Liver (tissue), 9 donors: ENCODE measurements around the gene GPR15. TPM values are rescaled to one million over a fixed set of nuclear protein-coding genes. Genes with fewer than 3 reads are reported as not detected.

Experiments
- DNase-seq: peaks from one replicate; pipeline ENCODE4 v3.0.0-alpha.2; 2017; ENCODE audit warnings: low spot score
- H3K27ac ChIP-seq, 2 donors: one replicate each; pipeline ENCODE4 v1.7.0; 2013; ENCODE audit warnings: inconsistent platforms in 2 of 2, low read length in 2 of 2, control low read depth in 1 of 2, low read depth in 1 of 2, mild to moderate bottlenecking in 1 of 2
- H3K27me3 ChIP-seq, 4 donors: one replicate each; pipeline versions ENCODE4 v1.6.1 to v1.7.0; 2013; ENCODE audit warnings: low read length in 3 of 4, inconsistent platforms in 1 of 4, mild to moderate bottlenecking in 1 of 4, moderate library complexity in 1 of 4; ENCODE audit not compliant: control insufficient read depth in 4 of 4, insufficient read depth in 4 of 4
- H3K36me3 ChIP-seq, 4 donors: one replicate each; pipeline versions ENCODE4 v1.6.1 to v1.7.0; 2013; ENCODE audit warnings: low read length in 3 of 4, mild to moderate bottlenecking in 3 of 4, low read depth in 1 of 4, moderate library complexity in 1 of 4; ENCODE audit not compliant: control insufficient read depth in 4 of 4, insufficient read depth in 3 of 4
- H3K4me1 ChIP-seq, 4 donors: one replicate each; pipeline versions ENCODE4 v1.6.1 to v1.7.0; 2013; ENCODE audit warnings: low read length in 3 of 4, mild to moderate bottlenecking in 3 of 4, moderate library complexity in 1 of 4; ENCODE audit not compliant: control insufficient read depth in 4 of 4, insufficient read depth in 4 of 4
- H3K4me3 ChIP-seq, 3 donors: one replicate each; pipeline versions ENCODE4 v1.6.1 to v1.7.0; 2013; ENCODE audit warnings: low read length in 3 of 3, control low read depth in 1 of 3, low read depth in 1 of 3, mild to moderate bottlenecking in 1 of 3
- H3K9ac ChIP-seq, 2 donors: one replicate each; pipeline ENCODE4 v1.7.0; 2013; ENCODE audit warnings: low read length in 2 of 2, mild to moderate bottlenecking in 2 of 2, moderate library complexity in 2 of 2, control low read depth in 1 of 2, low read depth in 1 of 2
- H3K9me3 ChIP-seq, 4 donors: one replicate each; pipeline versions ENCODE4 v1.6.1 to v1.7.0; 2013; ENCODE audit warnings: low read length in 3 of 4; ENCODE audit not compliant: control insufficient read depth in 4 of 4
- FOXA1 ChIP-seq: IDR thresholded peaks from 2 replicates; pipeline ENCODE4 v1.6.1; 2016; ENCODE audit warnings: antibody characterized with exemption
- FOXA2 ChIP-seq: IDR thresholded peaks from 2 replicates; pipeline ENCODE4 v1.6.1; 2016; ENCODE audit warnings: antibody characterized with exemption
- GABPA ChIP-seq, 2 donors: IDR thresholded peaks in 1 of 2; conservative IDR thresholded peaks in 1 of 2; 2 replicates each; pipeline ENCODE4 v1.6.1; 2016; ENCODE audit warnings: antibody characterized with exemption in 2 of 2, mild to moderate bottlenecking in 1 of 2, moderate library complexity in 1 of 2
- HNF4A ChIP-seq, 2 donors: conservative IDR thresholded peaks; 2 replicates each; pipeline ENCODE4 v1.6.1; 2016; ENCODE audit warnings: antibody characterized with exemption in 2 of 2, mild to moderate bottlenecking in 2 of 2
- HNF4G ChIP-seq: IDR thresholded peaks from 2 replicates; pipeline ENCODE4 v1.6.1; 2016; ENCODE audit warnings: antibody characterized with exemption
- JUND ChIP-seq, 2 donors: IDR thresholded peaks; 2 replicates each; pipeline ENCODE4 v1.6.1; 2016; ENCODE audit warnings: antibody characterized with exemption in 2 of 2
- RAD21 ChIP-seq, 2 donors: IDR thresholded peaks; 2 replicates each; pipeline ENCODE4 v1.6.1; 2016; ENCODE audit warnings: antibody characterized with exemption in 2 of 2, mild to moderate bottlenecking in 2 of 2
- RXRA ChIP-seq, 2 donors: IDR thresholded peaks; 2 replicates each; pipeline ENCODE4 v1.6.1; 2017 to 2018; ENCODE audit warnings: antibody characterized with exemption in 2 of 2, mild to moderate bottlenecking in 1 of 2
- SP1 ChIP-seq: IDR thresholded peaks from 2 replicates; pipeline ENCODE4 v1.6.1; 2018; ENCODE audit warnings: antibody characterized with exemption, mild to moderate bottlenecking
- TAF1 ChIP-seq: conservative IDR thresholded peaks from 2 replicates; pipeline ENCODE4 v1.6.1; 2016; ENCODE audit warnings: antibody characterized with exemption, mild to moderate bottlenecking
- YY1 ChIP-seq: IDR thresholded peaks from 2 replicates; pipeline ENCODE4 v1.6.1; 2016; ENCODE audit warnings: antibody characterized with exemption, mild to moderate bottlenecking
- WGBS: extraction: QIAGEN DNeasy Blood & Tissue Kit; methylation state at CpG from one replicate; pipeline ENCODE4 v1.1.7; 2013; 5-methylcytosine and 5-hydroxymethylcytosine counted together
- polyA plus RNA-seq, 2 donors: library from polyadenylated mRNA; stranded (reverse) in 1 of 2; unstranded in 1 of 2; fragments of 200-250 nt in 1 of 2; fragments of >200 nt in 1 of 2; fragmentation: Nextera tagmentation in 1 of 2; extraction: Ambion mirVana in 1 of 2; gene quantifications; one replicate each; pipeline versions ENCODE4 v1.2.1 to v1.2.3, GENCODE V29; 2013 to 2015
- total RNA-seq, 2 donors: library from RNA; depleted of rRNA; stranded (reverse); fragments of >200 nt; gene quantifications; one replicate each; pipeline ENCODE4 v1.2.3, GENCODE V29; 2014
- TF ChIP-seq, protein P1 (sequence below): IDR thresholded peaks from 2 replicates; pipeline ENCODE4 v1.6.1; 2016; ENCODE audit warnings: antibody characterized with exemption, mild to moderate bottlenecking
- TF ChIP-seq, protein P2 (sequence below): fragments of 150-350 bp; IDR thresholded peaks from 2 replicates; pipeline ENCODE4 v1.5.1; 2017; ENCODE audit warnings: improper control_type of control experiment, low read depth, low read length; ENCODE audit not compliant: missing input control
- TF ChIP-seq, protein P3 (sequence below): IDR thresholded peaks from 2 replicates; pipeline ENCODE4 v1.6.1; 2016; ENCODE audit warnings: antibody characterized with exemption
- TF ChIP-seq, protein P4 (sequence below): IDR thresholded peaks from 2 replicates; pipeline ENCODE4 v1.6.1; 2016; ENCODE audit warnings: antibody characterized with exemption
- donor health status: healthy.
- donor health status: healthy.
- donor health status: healthy.
- donor health status: healthy.
- donor health status: healthy.

GPR15 gene
- total and polyA plus RNA-seq, 4 donors, result 0.08 to 0.10 TPM; not detected in 2

DNA sequence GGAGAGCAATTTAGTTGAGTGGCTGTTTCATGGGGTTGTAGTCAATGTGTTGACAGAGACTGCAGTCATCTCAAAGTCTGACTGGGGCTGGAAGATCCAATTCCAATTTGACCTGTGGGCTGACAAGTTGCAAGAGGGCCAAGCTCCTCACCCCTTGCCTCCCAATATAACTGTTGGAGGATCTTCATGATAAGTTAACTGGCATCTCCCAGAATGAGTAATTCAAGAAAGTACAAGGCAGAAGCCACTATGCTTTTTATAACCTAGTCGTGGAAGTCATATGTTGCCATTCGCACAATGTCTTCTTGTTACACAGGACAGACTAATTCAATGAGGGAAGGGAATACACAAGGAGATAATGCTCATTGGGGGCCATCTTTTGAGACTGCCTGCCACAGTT, 29.1 kb downstream of the GPR15 start:
- Histone ChIP-seq H3K9ac (no peak overlapping the region), H3K4me3 (no peak overlapping the region), H3K27ac (no peak overlapping the region), H3K27me3 (no peaks in the 10 kb centered on the region), H3K9me3 (no peaks in the 10 kb centered on the region), H3K36me3 (no peaks in the 10 kb centered on the region), H3K4me1 (no peaks in the 10 kb centered on the region)
- DNase-seq, result no peak
- TF ChIP-seq FOXA1, result no peak
- no peak for TF ChIP-seq FOXA2
- no peak for TF ChIP-seq GABPA (IDR thresholded peaks at IDR 0.05 in 1 of 2, conservative IDR thresholded peaks at IDR 0.05 in 1 of 2)
- no peak for TF ChIP-seq RXRA (IDR thresholded peaks at IDR 0.05)
- no peak for TF ChIP-seq HNF4G
- TF ChIP-seq, protein P1, sequence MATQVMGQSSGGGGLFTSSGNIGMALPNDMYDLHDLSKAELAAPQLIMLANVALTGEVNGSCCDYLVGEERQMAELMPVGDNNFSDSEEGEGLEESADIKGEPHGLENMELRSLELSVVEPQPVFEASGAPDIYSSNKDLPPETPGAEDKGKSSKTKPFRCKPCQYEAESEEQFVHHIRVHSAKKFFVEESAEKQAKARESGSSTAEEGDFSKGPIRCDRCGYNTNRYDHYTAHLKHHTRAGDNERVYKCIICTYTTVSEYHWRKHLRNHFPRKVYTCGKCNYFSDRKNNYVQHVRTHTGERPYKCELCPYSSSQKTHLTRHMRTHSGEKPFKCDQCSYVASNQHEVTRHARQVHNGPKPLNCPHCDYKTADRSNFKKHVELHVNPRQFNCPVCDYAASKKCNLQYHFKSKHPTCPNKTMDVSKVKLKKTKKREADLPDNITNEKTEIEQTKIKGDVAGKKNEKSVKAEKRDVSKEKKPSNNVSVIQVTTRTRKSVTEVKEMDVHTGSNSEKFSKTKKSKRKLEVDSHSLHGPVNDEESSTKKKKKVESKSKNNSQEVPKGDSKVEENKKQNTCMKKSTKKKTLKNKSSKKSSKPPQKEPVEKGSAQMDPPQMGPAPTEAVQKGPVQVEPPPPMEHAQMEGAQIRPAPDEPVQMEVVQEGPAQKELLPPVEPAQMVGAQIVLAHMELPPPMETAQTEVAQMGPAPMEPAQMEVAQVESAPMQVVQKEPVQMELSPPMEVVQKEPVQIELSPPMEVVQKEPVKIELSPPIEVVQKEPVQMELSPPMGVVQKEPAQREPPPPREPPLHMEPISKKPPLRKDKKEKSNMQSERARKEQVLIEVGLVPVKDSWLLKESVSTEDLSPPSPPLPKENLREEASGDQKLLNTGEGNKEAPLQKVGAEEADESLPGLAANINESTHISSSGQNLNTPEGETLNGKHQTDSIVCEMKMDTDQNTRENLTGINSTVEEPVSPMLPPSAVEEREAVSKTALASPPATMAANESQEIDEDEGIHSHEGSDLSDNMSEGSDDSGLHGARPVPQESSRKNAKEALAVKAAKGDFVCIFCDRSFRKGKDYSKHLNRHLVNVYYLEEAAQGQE, result no peak
- no peak for TF ChIP-seq SP1
- TF ChIP-seq, protein P2, sequence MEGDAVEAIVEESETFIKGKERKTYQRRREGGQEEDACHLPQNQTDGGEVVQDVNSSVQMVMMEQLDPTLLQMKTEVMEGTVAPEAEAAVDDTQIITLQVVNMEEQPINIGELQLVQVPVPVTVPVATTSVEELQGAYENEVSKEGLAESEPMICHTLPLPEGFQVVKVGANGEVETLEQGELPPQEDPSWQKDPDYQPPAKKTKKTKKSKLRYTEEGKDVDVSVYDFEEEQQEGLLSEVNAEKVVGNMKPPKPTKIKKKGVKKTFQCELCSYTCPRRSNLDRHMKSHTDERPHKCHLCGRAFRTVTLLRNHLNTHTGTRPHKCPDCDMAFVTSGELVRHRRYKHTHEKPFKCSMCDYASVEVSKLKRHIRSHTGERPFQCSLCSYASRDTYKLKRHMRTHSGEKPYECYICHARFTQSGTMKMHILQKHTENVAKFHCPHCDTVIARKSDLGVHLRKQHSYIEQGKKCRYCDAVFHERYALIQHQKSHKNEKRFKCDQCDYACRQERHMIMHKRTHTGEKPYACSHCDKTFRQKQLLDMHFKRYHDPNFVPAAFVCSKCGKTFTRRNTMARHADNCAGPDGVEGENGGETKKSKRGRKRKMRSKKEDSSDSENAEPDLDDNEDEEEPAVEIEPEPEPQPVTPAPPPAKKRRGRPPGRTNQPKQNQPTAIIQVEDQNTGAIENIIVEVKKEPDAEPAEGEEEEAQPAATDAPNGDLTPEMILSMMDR, result no peak
- WGBS, result 93% methylated on average over 2 of the region's 2 CpGs

DNA sequence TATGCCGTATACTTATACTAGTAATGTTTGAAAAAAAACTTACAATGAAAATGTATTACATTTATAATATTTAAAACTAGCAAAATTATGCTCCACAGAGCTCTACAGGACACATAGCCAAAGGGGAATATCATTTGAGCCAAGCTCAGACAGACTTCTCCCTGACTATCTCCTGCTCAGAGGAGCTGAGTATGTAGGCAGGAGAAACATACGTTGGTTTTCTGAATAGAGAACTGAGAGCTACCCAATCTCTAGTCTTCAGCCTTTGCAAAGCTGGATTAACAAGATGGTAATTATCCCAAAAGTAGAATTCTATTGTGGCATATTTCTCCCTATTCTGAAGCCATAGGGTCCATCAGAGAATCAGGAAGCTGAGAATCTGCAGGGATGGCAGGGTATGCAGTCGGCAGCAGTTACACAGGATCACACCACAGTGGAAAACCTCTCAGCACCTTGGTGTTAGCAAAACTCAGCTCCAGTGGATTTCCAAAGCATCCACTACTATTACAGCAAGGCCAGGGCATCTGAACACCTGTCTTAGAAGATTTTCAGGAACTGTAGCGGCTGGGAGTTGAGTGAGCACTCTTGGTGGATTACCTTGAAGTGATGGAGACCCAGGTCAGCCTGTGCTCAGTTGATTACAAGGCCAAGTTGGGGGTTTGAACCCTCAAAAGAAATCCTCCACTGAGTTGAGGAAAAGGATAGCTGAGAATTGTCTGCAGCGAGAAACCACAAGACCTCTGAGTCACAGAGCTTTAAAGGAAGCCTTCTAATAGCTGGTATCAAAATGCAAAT, 30.1 kb downstream of the GPR15 start:
- Histone ChIP-seq H3K4me1 (no peaks in the 10 kb centered on the region), H3K27ac (no peak overlapping the region), H3K9ac (no peak overlapping the region), H3K36me3 (no peaks in the 10 kb centered on the region), H3K9me3 (no peaks in the 10 kb centered on the region), H3K4me3 (no peak overlapping the region), H3K27me3 (no peaks in the 10 kb centered on the region)
- 82% methylated on average over 5 of the region's 5 CpGs for WGBS
- DNase-seq, result no peak
- no peak for TF ChIP-seq FOXA1
- no peak for TF ChIP-seq RXRA (IDR thresholded peaks at IDR 0.05)
- TF ChIP-seq TAF1, result no peak
- TF ChIP-seq HNF4G, result no peak
- TF ChIP-seq HNF4A (conservative IDR thresholded peaks at IDR 0.05), result no peak
- TF ChIP-seq JUND (IDR thresholded peaks at IDR 0.05), result no peak
- TF ChIP-seq, protein P3, sequence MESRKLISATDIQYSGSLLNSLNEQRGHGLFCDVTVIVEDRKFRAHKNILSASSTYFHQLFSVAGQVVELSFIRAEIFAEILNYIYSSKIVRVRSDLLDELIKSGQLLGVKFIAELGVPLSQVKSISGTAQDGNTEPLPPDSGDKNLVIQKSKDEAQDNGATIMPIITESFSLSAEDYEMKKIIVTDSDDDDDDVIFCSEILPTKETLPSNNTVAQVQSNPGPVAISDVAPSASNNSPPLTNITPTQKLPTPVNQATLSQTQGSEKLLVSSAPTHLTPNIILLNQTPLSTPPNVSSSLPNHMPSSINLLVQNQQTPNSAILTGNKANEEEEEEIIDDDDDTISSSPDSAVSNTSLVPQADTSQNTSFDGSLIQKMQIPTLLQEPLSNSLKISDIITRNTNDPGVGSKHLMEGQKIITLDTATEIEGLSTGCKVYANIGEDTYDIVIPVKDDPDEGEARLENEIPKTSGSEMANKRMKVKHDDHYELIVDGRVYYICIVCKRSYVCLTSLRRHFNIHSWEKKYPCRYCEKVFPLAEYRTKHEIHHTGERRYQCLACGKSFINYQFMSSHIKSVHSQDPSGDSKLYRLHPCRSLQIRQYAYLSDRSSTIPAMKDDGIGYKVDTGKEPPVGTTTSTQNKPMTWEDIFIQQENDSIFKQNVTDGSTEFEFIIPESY, result no peak
- TF ChIP-seq FOXA2, result no peak
- TF ChIP-seq SP1, result no peak
- no peak for TF ChIP-seq RAD21 (IDR thresholded peaks at IDR 0.05)
- TF ChIP-seq, protein P1, result no peak
- no peak for TF ChIP-seq YY1
- TF ChIP-seq, protein P4, sequence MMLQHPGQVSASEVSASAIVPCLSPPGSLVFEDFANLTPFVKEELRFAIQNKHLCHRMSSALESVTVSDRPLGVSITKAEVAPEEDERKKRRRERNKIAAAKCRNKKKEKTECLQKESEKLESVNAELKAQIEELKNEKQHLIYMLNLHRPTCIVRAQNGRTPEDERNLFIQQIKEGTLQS, result no peak
- TF ChIP-seq, protein P2, result no peak
